Neural cell (in vitro differentiated cells): ENCODE data around the gene MYO1D. TPM values are rescaled to one million over a fixed set of nuclear protein-coding genes. Genes with fewer than 3 reads are reported as not detected.

Source experiments
- H2AFZ ChIP-seq: fragments of 200-600, 300-800 bp; sonication (generic), shearing (Covaris generic); 2 replicates; pipeline ENCODE4 v1.6.0; 2014; ENCODE audit warnings: low read depth, mild to moderate bottlenecking, antibody characterized with exemption, low read length, moderate library complexity
- H3F3A ChIP-seq: fragments of 200-600 bp; shearing (Covaris generic); 2 replicates; pipeline ENCODE4 v1.6.1; 2016; ENCODE audit warnings: mild to moderate bottlenecking, moderate library complexity, mixed read lengths, antibody characterized with exemption, low read length; ENCODE audit not compliant: insufficient read depth, poor library complexity, severe bottlenecking
- H3K27ac ChIP-seq: fragments of 200-600, 300-800 bp; sonication (generic), shearing (Covaris generic); 2 replicates; pipeline ENCODE4 v1.5.1; 2014; ENCODE audit warnings: mild to moderate bottlenecking, low read length, moderate library complexity
- H3K27me3 ChIP-seq: fragments of 300-800, 200-600 bp; sonication (generic), shearing (Covaris generic); 2 replicates; pipeline ENCODE4 v1.6.0; 2014; ENCODE audit warnings: mild to moderate bottlenecking, low read depth, low read length, moderate library complexity; ENCODE audit not compliant: insufficient read depth
- H3K36me3 ChIP-seq: fragments of 300-800, 200-600 bp; sonication (generic), shearing (Covaris generic); 2 replicates; pipeline ENCODE4 v1.5.1; 2014; ENCODE audit warnings: mild to moderate bottlenecking, antibody characterized with exemption, low read length, moderate library complexity; ENCODE audit not compliant: insufficient read depth
- H3K4me2 ChIP-seq: fragments of 300-800, 200-600 bp; sonication (generic), shearing (Covaris generic); 2 replicates; pipeline ENCODE4 v1.6.0; 2014; ENCODE audit warnings: mild to moderate bottlenecking, low read length
- H3K4me3 ChIP-seq: fragments of 300-800, 200-600 bp; sonication (generic), shearing (Covaris generic); 2 replicates; pipeline ENCODE4 v1.5.1; 2014; ENCODE audit warnings: mild to moderate bottlenecking, low read length, moderate library complexity
- H3K79me2 ChIP-seq: fragments of 200-600 bp; shearing (Covaris generic); replicated peaks from 2 replicates; pipeline ENCODE4 v1.6.0; 2014; ENCODE audit warnings: mild to moderate bottlenecking, low read length, moderate library complexity; ENCODE audit not compliant: insufficient read depth
- H3K9ac ChIP-seq: fragments of 300-800, 200-600 bp; sonication (generic), shearing (Covaris generic); 2 replicates; pipeline ENCODE4 v1.6.1; 2016; ENCODE audit warnings: mild to moderate bottlenecking, low read length, mixed read lengths
- H3K9me2 ChIP-seq: fragments of 200-600 bp; shearing (Covaris generic); 2 replicates; pipeline ENCODE4 v1.6.1; 2016; ENCODE audit warnings: mild to moderate bottlenecking, low read length, mixed read lengths; ENCODE audit not compliant: insufficient read depth
- H3K9me3 ChIP-seq: fragments of 200-600, 300-800 bp; sonication (generic), shearing (Covaris generic); 2 replicates; pipeline ENCODE4 v1.6.1; 2016; ENCODE audit warnings: mild to moderate bottlenecking, mixed run types, low read length, moderate library complexity, mixed read lengths
- H4K20me1 ChIP-seq: fragments of 200-600 bp; shearing (Covaris generic); 2 replicates; pipeline ENCODE4 v1.6.1; 2016; ENCODE audit warnings: mild to moderate bottlenecking, mixed run types; ENCODE audit not compliant: insufficient read depth
- EP300 ChIP-seq: fragments of 450-650 bp; conservative IDR thresholded peaks from 2 replicates; pipeline ENCODE4 v1.6.1; 2014; ENCODE audit warnings: antibody characterized with exemption, mild to moderate bottlenecking, moderate library complexity; ENCODE audit not compliant: poor library complexity, severe bottlenecking
- EZH2 ChIP-seq: fragments of 200-600, 300-800 bp; shearing (Covaris generic), sonication (generic); IDR thresholded peaks from 2 replicates; pipeline ENCODE4 v1.6.1; 2014; ENCODE audit warnings: antibody characterized with exemption, low read length, borderline replicate concordance, mild to moderate bottlenecking; ENCODE audit not compliant: insufficient read depth, poor library complexity, severe bottlenecking
- MXI1 ChIP-seq: fragments of 450-650 bp; conservative IDR thresholded peaks from 2 replicates; pipeline ENCODE4 v1.6.1; 2014; ENCODE audit warnings: antibody characterized with exemption, mild to moderate bottlenecking; ENCODE audit not compliant: poor library complexity, severe bottlenecking
- POLR2AphosphoS5 ChIP-seq: IDR thresholded peaks from 2 replicates; pipeline ENCODE4 v1.6.1; 2012
- RAD21 ChIP-seq: fragments of 450-650 bp; conservative IDR thresholded peaks from 2 replicates; pipeline ENCODE4 v1.6.1; 2014; ENCODE audit warnings: antibody characterized with exemption, mild to moderate bottlenecking, moderate library complexity
- SMC3 ChIP-seq: fragments of 450-650 bp; conservative IDR thresholded peaks from 2 replicates; pipeline ENCODE4 v1.6.1; 2014; ENCODE audit warnings: antibody characterized with exemption, mild to moderate bottlenecking, moderate library complexity; ENCODE audit not compliant: poor library complexity
- TAF1 ChIP-seq: IDR thresholded peaks from 2 replicates; pipeline ENCODE4 v1.6.1; 2012; ENCODE audit warnings: low read depth
- polyA plus RNA-seq: library from polyadenylated mRNA; depleted of rRNA; stranded (reverse); fragments of >200 nt; gene quantifications from 2 replicates; pipeline ENCODE4 v1.2.3, GENCODE V29; 2014
- TF ChIP-seq, protein P1 (sequence below): IDR thresholded peaks from 2 replicates; pipeline ENCODE4 v1.6.1; 2012; ENCODE audit warnings: borderline replicate concordance
- TF ChIP-seq, protein P2 (sequence below): fragments of 450-650 bp; IDR thresholded peaks from 2 replicates; pipeline ENCODE4 v1.5.1; 2014; ENCODE audit warnings: antibody characterized with exemption, mild to moderate bottlenecking, moderate library complexity; ENCODE audit not compliant: poor library complexity, severe bottlenecking

The MYO1D gene
- polyA plus RNA-seq, 1 donor from 2014 or later = 10.7 TPM

DNA sequence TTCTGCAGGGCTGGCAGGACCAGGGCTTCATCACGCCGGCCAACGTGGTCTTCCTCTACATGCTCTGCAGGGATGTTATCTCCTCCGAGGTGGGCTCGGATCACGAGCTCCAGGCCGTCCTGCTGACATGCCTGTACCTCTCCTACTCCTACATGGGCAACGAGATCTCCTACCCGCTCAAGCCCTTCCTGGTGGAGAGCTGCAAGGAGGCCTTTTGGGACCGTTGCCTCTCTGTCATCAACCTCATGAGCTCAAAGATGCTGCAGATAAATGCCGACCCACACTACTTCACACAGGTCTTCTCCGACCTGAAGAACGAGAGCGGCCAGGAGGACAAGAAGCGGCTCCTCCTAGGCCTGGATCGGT is 388.8 kb downstream of the MYO1D start:
- Histone ChIP-seq H3K9me3 (no peaks in the 10 kb centered on the region), H3K79me2 (peaks cover 50% of the 10 kb centered on the region), H2AFZ (no peak overlapping the region), H3K27me3 (no peaks in the 10 kb centered on the region), H3K27ac (peak overlapping the region; percentile 96), H3K36me3 (peaks cover 26% of the 10 kb centered on the region), H3F3A (peaks cover 3% of the 10 kb centered on the region), H3K9ac (peak overlapping the region; percentile 96), H3K4me2 (peak overlapping the region; percentile 50), H3K9me2 (no peaks in the 10 kb centered on the region), H4K20me1 (peaks cover 10% of the 10 kb centered on the region), H3K4me3 (peak overlapping the region; percentile 88)
- TF ChIP-seq EP300 (no peak), POLR2AphosphoS5 (no peak), RAD21 (no peak), MXI1 (no peak), TAF1 (no peak), EZH2 (no peak), SMC3 (no peak)
- TF ChIP-seq, protein P1, sequence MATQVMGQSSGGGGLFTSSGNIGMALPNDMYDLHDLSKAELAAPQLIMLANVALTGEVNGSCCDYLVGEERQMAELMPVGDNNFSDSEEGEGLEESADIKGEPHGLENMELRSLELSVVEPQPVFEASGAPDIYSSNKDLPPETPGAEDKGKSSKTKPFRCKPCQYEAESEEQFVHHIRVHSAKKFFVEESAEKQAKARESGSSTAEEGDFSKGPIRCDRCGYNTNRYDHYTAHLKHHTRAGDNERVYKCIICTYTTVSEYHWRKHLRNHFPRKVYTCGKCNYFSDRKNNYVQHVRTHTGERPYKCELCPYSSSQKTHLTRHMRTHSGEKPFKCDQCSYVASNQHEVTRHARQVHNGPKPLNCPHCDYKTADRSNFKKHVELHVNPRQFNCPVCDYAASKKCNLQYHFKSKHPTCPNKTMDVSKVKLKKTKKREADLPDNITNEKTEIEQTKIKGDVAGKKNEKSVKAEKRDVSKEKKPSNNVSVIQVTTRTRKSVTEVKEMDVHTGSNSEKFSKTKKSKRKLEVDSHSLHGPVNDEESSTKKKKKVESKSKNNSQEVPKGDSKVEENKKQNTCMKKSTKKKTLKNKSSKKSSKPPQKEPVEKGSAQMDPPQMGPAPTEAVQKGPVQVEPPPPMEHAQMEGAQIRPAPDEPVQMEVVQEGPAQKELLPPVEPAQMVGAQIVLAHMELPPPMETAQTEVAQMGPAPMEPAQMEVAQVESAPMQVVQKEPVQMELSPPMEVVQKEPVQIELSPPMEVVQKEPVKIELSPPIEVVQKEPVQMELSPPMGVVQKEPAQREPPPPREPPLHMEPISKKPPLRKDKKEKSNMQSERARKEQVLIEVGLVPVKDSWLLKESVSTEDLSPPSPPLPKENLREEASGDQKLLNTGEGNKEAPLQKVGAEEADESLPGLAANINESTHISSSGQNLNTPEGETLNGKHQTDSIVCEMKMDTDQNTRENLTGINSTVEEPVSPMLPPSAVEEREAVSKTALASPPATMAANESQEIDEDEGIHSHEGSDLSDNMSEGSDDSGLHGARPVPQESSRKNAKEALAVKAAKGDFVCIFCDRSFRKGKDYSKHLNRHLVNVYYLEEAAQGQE = no peak
- TF ChIP-seq, protein P2, sequence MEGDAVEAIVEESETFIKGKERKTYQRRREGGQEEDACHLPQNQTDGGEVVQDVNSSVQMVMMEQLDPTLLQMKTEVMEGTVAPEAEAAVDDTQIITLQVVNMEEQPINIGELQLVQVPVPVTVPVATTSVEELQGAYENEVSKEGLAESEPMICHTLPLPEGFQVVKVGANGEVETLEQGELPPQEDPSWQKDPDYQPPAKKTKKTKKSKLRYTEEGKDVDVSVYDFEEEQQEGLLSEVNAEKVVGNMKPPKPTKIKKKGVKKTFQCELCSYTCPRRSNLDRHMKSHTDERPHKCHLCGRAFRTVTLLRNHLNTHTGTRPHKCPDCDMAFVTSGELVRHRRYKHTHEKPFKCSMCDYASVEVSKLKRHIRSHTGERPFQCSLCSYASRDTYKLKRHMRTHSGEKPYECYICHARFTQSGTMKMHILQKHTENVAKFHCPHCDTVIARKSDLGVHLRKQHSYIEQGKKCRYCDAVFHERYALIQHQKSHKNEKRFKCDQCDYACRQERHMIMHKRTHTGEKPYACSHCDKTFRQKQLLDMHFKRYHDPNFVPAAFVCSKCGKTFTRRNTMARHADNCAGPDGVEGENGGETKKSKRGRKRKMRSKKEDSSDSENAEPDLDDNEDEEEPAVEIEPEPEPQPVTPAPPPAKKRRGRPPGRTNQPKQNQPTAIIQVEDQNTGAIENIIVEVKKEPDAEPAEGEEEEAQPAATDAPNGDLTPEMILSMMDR = no peak

DNA sequence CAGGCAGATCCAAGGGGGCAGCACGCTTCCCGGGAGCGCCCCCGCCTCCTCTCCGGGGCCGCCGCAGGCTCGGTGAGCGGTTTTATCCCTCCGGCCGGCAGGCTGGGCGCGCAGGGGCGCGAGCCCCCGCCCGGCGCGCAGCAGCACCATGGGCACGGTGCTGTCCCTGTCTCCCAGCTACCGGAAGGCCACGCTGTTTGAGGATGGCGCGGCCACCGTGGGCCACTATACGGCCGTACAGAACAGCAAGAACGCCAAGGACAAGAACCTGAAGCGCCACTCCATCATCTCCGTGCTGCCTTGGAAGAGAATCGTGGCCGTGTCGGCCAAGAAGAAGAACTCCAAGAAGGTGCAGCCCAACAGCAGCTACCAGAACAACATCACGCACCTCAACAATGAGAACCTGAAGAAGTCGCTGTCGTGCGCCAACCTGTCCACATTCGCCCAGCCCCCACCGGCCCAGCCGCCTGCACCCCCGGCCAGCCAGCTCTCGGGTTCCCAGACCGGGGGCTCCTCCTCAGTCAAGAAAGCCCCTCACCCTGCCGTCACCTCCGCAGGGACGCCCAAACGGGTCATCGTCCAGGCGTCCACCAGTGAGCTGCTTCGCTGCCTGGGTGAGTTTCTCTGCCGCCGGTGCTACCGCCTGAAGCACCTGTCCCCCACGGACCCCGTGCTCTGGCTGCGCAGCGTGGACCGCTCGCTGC is 389.3 kb downstream of the MYO1D start:
- H3K9ac ChIP-seq = peak overlapping the region; percentile 96
- H3K9me2 ChIP-seq = no peaks in the 10 kb centered on the region
- H3K9me3 ChIP-seq = no peaks in the 10 kb centered on the region
- H4K20me1 ChIP-seq = peaks cover 10% of the 10 kb centered on the region
- TF ChIP-seq SMC3 (peak; percentile 52), EZH2 (no peak), MXI1 (peak; percentile 70), RAD21 (peak; percentile 56), TAF1 (peak; percentile 29), POLR2AphosphoS5 (peak; percentile 37), EP300 (no peak)
- TF ChIP-seq, protein P2 = peak; percentile 29
- TF ChIP-seq, protein P1 = peak; percentile 51
- H3K36me3 ChIP-seq = peaks cover 26% of the 10 kb centered on the region
- no peaks in the 10 kb centered on the region for H3K27me3 ChIP-seq
- peak overlapping the region; percentile 50 for H3K4me2 ChIP-seq
- peak overlapping the region; percentile 96 for H3K27ac ChIP-seq
- H3K4me3 ChIP-seq = peak overlapping the region; percentile 88
- peaks cover 3% of the 10 kb centered on the region for H3F3A ChIP-seq
- H3K79me2 ChIP-seq = peaks cover 50% of the 10 kb centered on the region
- H2AFZ ChIP-seq = no peak overlapping the region
